ENCODE data around the gene PROSER1.
"Not testable (repeated sequence)": the region's sequence is repeated elsewhere in the genome, so short reads cannot be mapped to it uniquely, and the experiment has no call there.

PROSER1 gene

DNA sequence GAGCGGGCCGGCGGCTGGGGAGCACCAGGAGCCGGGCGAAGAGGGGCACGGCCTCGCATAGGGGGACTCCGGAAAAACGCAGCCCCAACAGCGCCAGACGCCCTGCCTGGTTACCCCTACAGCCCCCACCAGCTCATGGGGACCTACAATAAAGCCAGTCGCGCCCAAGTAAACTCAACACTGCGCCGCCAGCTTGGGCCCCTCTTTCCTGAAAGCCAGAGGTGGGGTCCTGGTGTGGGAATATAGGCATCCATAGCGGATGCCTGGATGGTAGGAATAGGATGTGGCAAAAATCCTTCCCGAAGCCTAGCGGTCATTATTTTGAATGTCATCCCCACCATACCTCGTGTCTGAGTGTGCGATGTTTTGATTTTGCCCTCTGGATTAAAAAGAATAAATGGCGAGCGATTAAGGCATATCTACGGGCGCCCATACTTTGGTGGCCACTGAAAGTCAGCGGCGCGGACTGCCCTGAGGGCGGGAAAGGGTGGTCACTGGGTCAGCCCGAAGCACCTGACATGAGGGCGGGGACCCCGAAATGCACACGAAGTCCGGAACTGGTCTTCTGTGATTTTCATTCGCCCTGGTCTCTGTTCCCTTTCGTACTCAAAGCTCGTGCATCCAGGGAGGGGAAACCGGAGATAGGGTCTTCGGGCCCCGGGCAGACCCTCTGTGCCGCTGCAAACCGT lies at the start of gene PROSER1, which contains the start of gene NHLRC3:
TSS of gene PROSER1 (minus strand) at position 210 of the 689 bp plus-strand sequence. CDS start 847 bp downstream, outside the sequence.
TSS of gene NHLRC3 (plus strand) at position 577 of the 689 bp plus-strand sequence. CDS start 184 bp downstream, outside the sequence.
- DNase-seq, result peak; percentile 90

DNA sequence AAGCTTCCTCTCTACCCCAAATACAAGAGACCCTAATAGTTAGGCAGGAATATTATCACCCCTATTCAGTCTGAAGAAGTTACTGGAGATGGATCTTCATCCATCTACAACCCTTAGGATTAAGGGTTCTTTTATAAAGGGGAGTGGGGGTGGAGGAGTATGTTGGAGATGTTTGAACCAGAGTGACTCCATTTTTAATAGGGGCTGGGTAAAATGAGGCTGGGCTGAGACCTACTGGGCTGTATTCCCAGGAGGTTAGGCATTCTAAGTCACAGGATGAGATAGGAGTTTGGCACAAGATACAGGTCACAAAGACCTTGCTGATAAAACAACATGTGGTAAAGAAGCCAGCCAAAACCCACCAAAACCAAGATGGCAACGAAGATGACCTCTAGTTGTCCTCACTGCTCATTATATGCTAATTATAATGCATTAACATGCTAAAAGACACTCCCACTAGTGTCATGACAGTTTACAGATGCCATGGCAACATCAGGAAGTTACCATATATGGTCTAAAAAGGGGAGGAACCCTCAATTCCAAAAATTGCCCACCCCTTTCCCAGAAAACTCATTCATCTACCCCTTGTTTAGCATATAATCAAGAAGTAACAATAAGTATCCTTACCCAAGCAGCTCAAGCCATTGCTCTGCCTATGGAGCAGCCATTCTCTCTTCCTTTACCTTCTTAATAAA lies 48.5 kb upstream of the PROSER1 start:
- not testable (repeated sequence) for DNase-seq

- DNase-seq, result no peak
These were observed 36.1 kb upstream of the PROSER1 start for GRCh38 chr13:39073983-39074382.

- no peak for DNase-seq
These were observed 35.0 kb upstream of the PROSER1 start for GRCh38 chr13:39072842-39073241.

- DNase-seq, result no peak
These were observed 24.1 kb upstream of the PROSER1 start for GRCh38 chr13:39062004-39062403.

GRCh38 chr13:39058040-39058439 lies 20.2 kb upstream of the PROSER1 start:
- no peak for DNase-seq

- DNase-seq, result no peak
These were observed 18.1 kb upstream of the PROSER1 start for GRCh38 chr13:39056018-39056417.

DNA sequence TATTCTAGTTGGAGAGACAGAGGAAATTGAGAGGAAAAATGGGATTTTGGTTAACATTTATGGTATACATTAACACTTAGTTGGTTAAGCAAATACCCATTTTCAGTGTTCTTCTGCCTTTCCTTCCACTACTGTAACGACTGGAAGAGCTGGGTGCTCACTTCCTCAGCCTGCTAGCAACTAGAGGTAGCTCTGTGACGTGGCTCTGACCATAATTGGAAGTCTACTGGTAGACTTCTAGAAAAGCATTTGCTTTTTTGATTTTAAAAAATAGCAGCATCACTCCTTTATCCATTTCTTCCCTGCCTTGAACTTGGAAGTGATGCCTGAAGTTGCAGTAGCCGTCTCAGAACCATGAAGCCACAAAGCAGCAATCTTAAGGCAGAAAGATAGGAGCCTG lies 16.2 kb upstream of the PROSER1 start:
- no peak for DNase-seq

DNA sequence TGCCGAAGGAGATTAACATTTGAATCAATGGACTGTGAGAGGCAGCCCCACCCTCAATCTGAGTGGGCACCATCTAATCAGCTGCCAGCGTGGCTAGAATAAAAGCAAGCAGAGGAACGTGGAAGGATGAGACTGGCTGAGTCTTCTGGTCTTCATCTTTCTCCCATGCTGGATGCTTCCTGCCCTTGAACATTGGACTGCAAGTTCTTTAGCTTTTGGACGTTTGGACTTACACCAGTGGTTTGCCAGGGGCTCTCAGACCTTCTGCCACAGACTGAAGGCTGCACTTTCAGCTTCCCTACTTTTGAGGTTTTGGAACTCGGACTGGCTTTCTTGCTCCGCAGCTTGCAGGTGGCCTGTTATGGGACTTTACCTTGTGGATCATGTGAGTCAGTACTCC lies 15.1 kb upstream of the PROSER1 start:
- DNase-seq, result no peak

- DNase-seq, result no peak
These were observed 13.3 kb upstream of the PROSER1 start for GRCh38 chr13:39051157-39051556.

DNA sequence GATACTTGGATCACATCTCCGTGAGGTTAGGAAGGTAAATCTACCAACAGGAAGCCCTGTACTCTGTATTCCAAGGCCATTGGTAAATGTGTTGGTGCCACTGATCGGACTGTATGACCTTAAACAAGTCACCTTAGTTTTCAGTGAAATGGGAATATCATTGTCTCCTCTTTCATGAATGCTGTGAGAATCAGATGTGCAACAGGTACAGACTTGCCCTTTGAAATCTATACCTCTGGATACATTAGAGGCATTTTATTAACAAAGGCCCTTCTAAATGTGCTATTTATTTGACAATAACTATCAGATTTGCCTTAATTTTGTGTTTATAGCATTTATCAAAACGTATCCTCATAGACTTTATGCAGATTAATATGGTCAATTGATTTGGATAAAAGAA lies 11.4 kb upstream of the PROSER1 start:
- no peak for DNase-seq

DNA sequence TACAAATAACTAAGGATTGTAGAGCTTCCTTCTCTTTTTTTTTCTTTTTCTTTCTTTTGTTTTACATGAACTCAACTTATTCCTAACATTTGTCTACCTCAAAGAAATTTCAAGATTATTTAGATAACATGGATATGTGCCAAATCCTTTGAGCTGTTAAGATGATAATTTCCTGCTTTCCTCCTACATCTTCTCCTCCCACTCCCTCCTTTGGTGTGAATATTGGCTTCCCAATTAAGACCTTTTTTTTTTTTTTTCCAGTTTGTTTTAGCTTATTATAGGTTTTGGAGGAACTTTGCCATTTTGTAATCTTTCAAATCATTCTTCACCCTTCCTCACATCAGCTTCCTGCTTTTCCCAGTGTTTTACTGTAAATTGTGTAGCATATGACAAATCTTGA lies 10.9 kb upstream of the PROSER1 start:
- no peak for DNase-seq

DNA sequence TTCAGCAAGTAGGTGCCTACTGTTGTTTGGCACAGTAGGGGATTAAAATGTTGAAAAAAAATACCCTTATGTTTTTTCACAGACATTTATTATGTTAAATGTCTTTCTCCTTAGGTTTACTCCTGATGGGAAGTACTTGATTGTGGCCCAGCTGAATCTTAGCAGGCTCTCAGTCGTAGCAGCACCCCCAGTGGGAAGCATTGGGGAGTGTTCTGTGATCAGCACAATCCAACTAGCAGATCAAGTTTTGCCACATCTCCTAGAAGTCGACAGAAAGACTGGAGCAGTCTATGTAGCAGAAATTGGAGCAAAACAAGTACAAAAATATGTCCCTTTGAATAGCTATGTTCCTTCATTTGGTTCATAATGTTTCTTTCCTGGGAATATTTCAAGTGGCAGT lies 9.7 kb upstream of the PROSER1 start:
- DNase-seq, result no peak

DNA sequence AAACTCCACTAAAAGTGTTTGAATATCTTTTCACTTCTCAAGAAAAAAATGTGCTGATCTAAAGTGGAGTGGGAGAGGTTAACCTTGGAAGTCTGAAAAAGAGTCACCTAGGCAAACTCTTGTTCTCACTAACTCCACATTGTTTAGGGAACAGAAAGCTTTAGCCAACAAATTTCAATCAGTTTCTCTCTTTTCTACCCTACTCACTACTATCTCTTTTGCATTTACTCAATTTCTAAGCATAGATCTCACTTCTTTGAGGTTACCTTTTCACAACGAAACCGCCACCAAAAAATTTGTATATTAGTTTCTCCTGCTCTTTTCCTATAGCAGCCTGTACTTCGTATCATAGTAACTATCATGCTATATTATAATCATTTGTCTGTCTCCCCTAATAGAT lies 6.6 kb upstream of the PROSER1 start:
- no peak for DNase-seq

DNA sequence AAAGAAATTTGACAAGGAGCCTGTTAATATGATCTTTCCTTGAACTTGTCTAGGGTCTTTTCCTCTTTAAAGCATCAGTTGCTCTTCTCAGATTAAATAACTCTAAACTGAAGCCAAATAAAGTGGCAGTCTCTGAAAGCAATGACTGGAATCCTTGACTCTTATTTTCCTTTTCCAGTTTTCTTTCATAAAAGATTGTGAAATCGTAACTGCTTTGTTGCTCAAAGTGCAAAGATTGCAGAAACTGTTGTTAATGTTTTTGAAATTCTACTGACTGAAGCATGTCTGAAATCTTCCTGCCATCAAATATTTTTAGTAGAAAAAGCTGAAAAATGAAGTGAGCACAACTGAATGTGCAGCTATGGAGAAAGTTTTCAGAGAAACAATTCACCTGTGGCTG lies 2.3 kb upstream of the PROSER1 start:
- DNase-seq, result peak; percentile 41

DNA sequence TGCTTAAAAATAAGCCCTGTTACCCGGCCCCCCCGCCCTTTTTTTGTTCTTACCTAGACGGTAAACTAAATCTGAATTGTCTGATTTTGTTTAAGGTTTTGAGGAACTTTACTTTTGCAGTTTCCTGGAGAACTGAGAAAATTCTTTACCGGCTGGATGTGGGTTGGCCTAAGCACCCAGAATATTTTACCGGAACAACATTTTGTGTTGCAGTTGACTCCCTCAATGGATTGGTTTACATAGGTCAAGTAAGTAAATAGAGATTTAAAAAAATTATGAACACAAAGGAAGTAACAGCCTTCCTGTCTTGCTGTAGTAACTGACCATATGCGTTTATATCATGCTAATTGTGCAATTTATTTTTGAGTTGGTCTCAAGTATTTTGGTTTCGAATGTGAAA lies 1.2 kb upstream of the PROSER1 start:
- no peak for DNase-seq

GRCh38 chr13:39038569-39039030 lies 711 bp upstream of the PROSER1 start:
- peak; percentile 55 for DNase-seq

DNA sequence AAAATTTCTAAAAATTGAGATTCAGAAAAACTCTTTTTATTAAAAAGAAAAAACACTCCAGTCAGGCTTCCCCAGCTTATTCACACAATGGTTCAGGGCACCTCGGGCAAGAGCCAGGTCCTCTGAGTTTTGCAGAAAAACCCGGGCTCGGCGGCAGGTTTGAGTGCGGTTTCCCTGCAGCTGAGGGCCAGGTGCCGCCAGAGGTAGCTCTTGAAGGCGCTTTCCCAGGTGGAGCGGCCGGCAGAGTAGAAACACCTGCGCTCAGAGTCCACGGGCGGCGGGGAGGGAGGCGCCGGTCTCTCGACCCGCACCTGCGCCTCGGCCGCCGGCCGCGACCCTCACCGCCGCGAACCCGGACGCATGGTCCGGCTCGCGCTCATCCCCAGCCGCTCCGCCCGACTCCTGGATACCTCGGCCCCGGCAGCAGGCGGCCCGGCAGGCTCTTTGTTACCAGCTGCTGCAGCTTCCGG lies 444 bp downstream of the PROSER1 start:
- DNase-seq, result no peak

DNA sequence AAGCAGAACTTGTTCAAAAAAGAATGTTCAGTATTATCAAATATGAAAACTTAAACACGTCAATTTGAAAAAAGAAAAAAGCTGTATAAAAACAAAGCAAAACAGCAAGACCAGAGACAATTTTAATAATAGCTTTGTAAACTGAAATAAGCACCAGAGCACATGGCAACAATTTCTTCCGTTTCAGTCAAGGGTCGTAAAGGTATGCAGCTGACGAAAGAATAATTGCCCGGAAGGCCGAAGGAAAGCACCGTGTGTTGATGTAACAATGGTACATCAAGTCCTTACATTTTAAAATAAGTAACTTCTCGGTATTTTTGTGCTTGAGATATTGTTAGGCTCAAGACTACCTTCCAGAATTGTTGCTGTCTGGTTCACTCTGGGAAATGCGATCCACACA lies 1.7 kb downstream of the PROSER1 start:
- peak; percentile 52 for DNase-seq

DNA sequence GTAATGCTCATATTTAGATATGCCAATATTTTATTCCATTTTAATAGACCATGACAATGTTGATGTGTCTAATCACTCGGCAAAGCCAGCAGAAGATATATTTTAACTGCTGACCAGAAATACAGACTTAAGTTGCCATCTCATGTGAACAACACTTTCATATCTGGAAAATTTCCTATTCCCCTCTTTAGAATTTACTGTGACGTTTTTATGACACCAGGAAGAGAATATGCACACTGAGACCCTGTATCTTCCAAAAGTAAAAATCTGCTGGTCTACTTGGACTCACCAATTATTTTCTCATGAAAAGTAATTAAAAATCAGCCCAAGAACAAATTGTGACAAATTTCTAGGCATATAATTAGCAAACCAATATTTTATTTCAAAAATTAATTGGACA lies 2.1 kb downstream of the PROSER1 start:
- no peak for DNase-seq

DNA sequence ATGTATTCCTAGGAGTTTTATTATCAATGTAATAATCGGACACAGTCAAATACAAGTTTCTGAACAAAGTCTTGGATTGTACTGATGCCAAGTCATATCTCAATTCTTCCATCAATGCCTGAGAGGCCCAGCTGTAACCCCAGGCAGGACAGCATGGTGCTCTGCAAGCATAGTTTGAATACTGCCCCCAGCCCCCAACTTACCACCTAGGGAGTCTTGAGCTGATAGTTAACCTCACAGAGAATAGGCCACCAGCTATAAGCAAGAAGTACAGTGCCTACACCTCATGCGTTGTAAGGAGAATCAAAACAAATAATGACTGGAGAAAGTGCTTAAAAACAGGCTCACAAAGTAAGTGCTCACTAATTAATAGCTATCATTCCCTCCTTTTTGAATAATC lies 2.7 kb downstream of the PROSER1 start:
- no peak for DNase-seq

GRCh38 chr13:39034085-39034484 lies 3.8 kb downstream of the PROSER1 start:
- DNase-seq, result no peak

- DNase-seq, result no peak
These were observed 5.7 kb downstream of the PROSER1 start for GRCh38 chr13:39032150-39032549.

GRCh38 chr13:39025433-39025839 lies 12.5 kb downstream of the PROSER1 start:
- no peak for DNase-seq

Data from GF-D8 (cell line).